HT-29 (cell line): ENCODE data around the gene AKAP13. TPM values are rescaled to one million over a fixed set of nuclear protein-coding genes. Genes with fewer than 3 reads are reported as not detected.

Source experiments
- DNase-seq: peaks from one replicate; pipeline ENCODE4 v3.0.0-alpha.2; 2015; ENCODE audit warnings: low spot score
- total RNA-seq: library from RNA; depleted of rRNA; stranded (reverse); fragments of >200 nt; shearing (Covaris generic); gene quantifications from 2 replicates; pipeline ENCODE4 v1.2.3, GENCODE V29; 2014

The AKAP13 gene
- total RNA-seq, 1 experiment from 2014 or later = 108 TPM

GRCh38 chr15:85388566-85389305, 8.3 kb downstream of the AKAP13 start:
- no peak for DNase-seq

- DNase-seq = no peak
Measured at GRCh38 chr15:85389306-85389650, 8.9 kb downstream of the AKAP13 start.

GRCh38 chr15:85389772-85390171, 9.4 kb downstream of the AKAP13 start:
- DNase-seq = no peak

GRCh38 chr15:85393210-85393609, 12.8 kb downstream of the AKAP13 start:
- no peak for DNase-seq

- peak; percentile 47 for DNase-seq
Measured at GRCh38 chr15:85394554-85395333, 14.3 kb downstream of the AKAP13 start.

- DNase-seq = no peak
Measured at GRCh38 chr15:85396554-85396953, 16.2 kb downstream of the AKAP13 start.

GRCh38 chr15:85397151-85397550, 16.7 kb downstream of the AKAP13 start:
- no peak for DNase-seq

GRCh38 chr15:85397926-85398325, 17.5 kb downstream of the AKAP13 start:
- no peak for DNase-seq

- no peak for DNase-seq
Measured at GRCh38 chr15:85398822-85399221, 18.4 kb downstream of the AKAP13 start.

- no peak for DNase-seq
Measured at GRCh38 chr15:85399627-85400026, 19.2 kb downstream of the AKAP13 start.

- no peak for DNase-seq
Measured at GRCh38 chr15:85400606-85401005, 20.2 kb downstream of the AKAP13 start.

GRCh38 chr15:85401108-85401774, 20.8 kb downstream of the AKAP13 start:
- no peak for DNase-seq

- no peak for DNase-seq
Measured at GRCh38 chr15:85402195-85402881, 21.9 kb downstream of the AKAP13 start.

- no peak for DNase-seq
Measured at GRCh38 chr15:85403745-85404144, 23.3 kb downstream of the AKAP13 start.

GRCh38 chr15:85404176-85404917, 23.9 kb downstream of the AKAP13 start:
- no peak for DNase-seq

GRCh38 chr15:85404918-85405866, 24.8 kb downstream of the AKAP13 start:
- peak; percentile 28 for DNase-seq

- DNase-seq = no peak
Measured at GRCh38 chr15:85406916-85407315, 26.5 kb downstream of the AKAP13 start.

- peak; percentile 64 for DNase-seq
Measured at GRCh38 chr15:85407421-85408269, 27.2 kb downstream of the AKAP13 start.

- no peak for DNase-seq
Measured at GRCh38 chr15:85408270-85408746, 27.9 kb downstream of the AKAP13 start.
